Right ventricle myocardium superior (tissue), 1 donor: Measurements from ENCODE around the gene DCBLD2. TPM values are rescaled to one million over a fixed set of nuclear protein-coding genes. Genes with fewer than 3 reads are reported as not detected.

Source experiments
- ATAC-seq: fragments of 200-7000 bp; cut with Tn5 transposase; one replicate; pipeline ENCODE4 v1.9.1; 2020; ENCODE audit warnings: mild to moderate bottlenecking; ENCODE audit not compliant: poor library complexity
- DNase-seq: peaks from one replicate; pipeline ENCODE4 v3.0.0-alpha.2; 2020
- intact Hi-C: fragments of 100-400 bp; cut with DNase I; formaldehyde crosslinking; loops from one replicate; pipeline ENCODE4 v1.11.2; 2022
- total RNA-seq: library from RNA; stranded (reverse); fragmentation: NEBNext Ultra II Directional; extraction: Animal tissue kit (Norgen Biotek cat#: 25700); gene quantifications from one replicate; pipeline ENCODE4 v1.2.1, GENCODE V29; 2021
- donor health status: DM: no; HTN: yes; CAD: no; lungs with severe emphysema.

The DCBLD2 gene
- total RNA-seq, 1 donor from 2014 or later, result 27.2 TPM

DNA sequence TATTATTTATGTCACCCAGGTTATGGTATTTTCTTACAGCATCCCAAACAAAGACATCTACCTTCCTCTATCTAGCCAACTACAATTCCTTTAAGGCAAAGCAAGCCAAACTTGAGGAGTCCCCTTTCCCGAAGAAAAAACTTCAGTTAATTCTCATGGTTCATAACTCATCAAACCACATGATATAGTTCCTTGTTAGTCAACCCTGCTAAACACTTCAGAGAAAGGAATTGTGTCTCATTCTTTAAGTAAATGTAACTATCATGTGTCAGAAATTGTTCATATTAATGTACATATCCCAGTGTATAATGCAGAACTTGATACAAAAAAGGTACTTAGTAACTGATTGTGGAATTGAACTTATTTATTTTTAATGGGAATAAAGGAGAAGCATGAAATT, 93.9 kb downstream of the DCBLD2 start:
- intact Hi-C loops, result no loop called here
- ATAC-seq, result no peak
- DNase-seq, result no peak

DNA sequence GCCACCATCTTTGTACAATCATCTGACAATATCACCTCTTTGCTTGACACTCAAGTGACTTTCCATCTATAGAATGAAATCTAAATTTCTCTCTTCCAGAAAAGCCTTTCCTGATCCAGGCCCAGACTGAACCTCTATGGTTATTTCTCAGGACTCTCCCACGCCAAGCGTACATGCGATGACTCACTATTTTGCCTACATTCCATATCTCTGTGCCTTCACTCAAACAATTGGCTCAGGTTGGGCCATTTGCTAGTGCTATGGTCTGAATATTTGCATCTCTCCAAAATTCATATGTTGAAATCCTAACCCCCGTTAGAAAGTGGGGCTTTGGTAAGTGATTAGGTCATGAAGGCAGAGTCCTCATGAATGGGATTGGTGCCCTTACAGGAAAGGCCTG, 94.5 kb downstream of the DCBLD2 start:
- DNase-seq (no peak), ATAC-seq (no peak)
- intact Hi-C loops, result no loop called here

DNA sequence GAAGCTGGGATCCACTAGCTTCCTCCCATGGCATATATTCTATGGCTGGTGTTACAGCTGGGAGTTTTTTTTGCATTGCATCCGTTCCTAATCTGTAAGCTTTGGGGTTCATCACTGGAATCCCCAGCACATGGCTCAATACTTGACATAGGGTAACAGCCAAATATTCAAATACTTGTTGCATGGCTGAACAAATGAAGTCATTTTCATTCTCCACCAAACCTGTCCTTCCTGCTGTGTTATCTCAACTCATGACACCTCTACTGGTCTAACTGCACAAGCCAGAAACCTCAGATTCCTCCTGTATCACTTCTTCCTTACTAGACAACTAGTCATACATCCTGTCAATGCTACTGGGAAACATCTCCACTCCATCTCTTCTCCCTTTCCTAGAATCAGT, 95.0 kb downstream of the DCBLD2 start:
- ATAC-seq (no peak), DNase-seq (no peak)
- intact Hi-C loops, result no loop called here

DNA sequence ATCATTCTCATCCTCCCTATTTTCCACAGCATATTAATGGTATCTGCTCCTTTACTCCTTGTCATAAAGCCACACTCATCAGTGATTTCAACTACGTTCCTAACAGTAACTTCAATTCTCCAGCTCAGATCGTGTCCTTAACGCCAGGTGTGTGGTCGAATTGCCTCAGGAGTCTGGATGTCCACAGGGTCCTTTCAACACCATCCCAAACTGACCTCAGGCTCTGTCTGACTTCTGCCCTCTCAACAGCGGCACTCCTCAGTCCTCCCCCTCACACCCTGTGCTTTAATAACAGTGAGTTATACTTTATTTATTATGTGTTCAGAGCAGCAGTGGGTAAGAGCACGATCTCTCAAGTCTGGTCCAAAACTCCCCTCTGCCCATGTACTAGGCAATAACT, 95.9 kb downstream of the DCBLD2 start:
- no peak for ATAC-seq
- intact Hi-C loops, result no loop called here

DNA sequence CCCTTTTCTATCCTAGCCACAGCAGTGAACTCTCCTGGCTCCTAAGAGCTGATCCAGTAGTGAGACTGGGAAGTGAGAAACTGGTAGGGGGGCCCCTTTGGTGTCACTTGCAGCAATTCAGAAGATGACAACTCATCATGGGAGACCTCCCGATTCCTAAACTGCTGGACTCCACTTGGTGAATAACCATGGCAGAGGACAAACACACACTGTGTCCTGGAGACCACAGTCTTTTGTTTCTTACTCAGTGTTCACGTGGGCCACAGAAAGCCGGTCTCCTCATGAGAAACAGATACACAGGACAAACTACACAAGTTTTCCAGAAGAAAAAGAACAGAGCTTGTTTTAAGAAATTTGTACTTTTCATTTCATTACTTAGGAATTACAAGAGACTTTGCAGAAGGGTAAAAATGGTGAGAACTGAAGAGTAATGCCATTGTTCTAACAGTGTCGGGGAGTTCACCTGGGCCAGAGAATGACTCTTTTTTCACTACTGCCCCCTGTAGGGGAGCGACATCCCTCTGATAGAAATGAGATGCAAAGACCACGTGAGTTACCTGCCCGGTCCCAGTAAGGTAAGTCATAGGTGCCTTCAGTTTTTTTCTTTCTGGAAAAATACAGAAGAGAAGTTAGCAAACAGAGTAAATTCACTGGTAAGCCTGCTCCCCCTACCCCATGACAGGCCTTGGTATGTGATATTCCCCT, 100.3 kb downstream of the DCBLD2 start:
- ATAC-seq (no peak), DNase-seq (no peak)
- intact Hi-C loops, result no loop called here

More for the DNA sequence above, 95.9 kb downstream of the DCBLD2 start:
- no peak for DNase-seq

DNA sequence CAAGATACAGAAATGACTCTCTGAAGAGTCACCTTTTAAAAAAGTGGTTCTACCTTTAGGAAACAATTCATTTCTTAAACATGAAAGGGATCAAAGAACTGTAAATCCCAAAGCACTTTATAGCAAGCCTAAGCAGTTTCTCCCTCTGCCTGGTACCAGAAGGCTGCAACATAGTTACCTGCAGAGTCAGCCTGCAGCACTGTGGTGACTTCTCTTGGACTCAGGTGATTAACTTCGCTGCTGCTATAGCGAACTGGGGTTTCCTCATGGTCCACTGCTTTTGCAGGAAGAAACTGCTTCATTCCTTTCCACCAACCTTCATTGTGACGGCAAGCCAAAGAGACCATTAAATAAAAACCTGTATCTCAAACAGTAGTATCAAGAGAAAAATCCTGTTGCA, 101.1 kb downstream of the DCBLD2 start:
- ATAC-seq (no peak), DNase-seq (no peak)
- intact Hi-C loops, result no loop called here

DNA sequence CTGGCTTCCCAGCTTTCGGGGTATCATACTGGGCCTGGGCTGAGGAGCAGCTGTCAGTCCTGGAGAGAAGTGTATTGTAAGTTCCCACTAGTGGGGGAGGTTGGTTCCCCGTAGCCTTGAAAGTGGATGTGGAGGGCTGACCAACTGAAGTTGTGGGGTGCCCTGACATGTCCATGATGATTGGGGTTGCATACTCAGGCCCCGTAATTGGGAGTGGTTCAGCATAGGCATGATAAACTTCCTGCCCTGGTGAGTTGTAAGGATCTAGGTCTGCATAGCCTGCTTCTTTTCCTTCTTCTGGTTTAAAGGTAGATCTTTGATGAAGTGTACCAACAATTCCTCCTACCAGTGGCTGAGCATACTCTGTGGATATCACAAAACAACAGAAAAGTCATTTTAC, 102.0 kb downstream of the DCBLD2 start:
- ATAC-seq, result no peak
- intact Hi-C loops, result loop anchor here (5.0 kb wide), 1 partner anchor 197 kb away; no protein-coding TSS in a partner anchor
- DNase-seq, result no peak

DNA sequence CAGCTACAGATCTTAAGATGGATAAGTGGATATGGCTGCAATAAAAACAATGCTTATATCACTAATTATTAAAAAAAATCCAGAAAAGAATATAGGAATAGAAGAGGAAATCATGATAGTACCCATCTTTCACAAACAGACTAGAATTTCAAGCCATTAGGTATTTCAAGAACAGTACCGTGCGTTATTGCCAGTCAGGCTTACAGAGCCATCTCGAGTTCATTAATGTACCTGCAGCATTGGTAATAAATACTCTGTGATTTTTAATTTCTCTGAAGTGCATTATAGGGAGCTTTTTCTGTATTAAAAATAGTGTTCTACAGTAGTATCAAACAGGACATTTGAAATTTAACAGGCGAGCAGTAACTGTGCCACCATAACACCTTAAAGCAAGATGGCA, 102.7 kb downstream of the DCBLD2 start:
- DNase-seq, result no peak
- intact Hi-C loops, result loop anchor here (5.0 kb wide), 1 partner anchor 197 kb away; no protein-coding TSS in a partner anchor
- peak; percentile 57 for ATAC-seq

DNA sequence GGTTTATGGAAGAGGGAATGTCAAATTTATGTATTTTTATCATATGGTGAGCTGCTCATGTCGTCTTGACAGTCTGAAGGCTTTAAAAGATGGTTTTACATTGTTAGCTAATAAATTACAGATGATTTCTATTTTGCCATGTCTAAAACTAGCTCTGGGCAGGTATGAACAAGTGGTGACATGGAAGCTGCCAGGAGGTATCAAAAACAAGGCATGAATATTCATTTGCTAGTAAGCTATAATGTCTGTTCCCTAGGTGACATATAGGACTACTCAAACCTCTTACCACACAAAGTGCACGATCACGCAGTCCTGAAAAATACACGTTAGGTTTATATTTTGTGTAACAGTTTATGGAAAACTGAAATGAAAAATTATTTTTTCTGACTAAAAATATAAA, 103.6 kb downstream of the DCBLD2 start:
- ATAC-seq (no peak), DNase-seq (no peak)
- intact Hi-C loops, result loop anchor here (5.0 kb wide), 1 partner anchor 196 kb away; no protein-coding TSS in a partner anchor

DNA sequence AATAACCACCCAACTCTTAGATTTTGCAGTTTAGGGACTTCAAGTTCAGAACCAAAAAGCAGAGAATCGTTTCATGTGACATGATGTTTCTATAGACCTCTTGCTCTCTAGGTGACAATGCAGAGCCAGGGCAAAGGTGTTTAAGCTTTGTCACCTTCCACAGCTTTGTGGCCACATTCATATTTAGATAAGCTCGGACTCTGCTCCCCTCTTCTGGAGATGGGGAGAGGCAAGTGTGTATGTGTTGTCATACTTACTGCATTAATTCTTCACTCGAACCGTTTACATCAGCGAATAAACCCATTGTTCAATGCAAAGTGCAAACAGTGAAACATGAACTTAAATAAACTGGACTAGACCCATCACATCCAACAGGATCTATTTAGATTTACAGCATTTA, 105.2 kb downstream of the DCBLD2 start:
- ATAC-seq, result no peak
- intact Hi-C loops, result loop anchor here (5.0 kb wide), 1 partner anchor 194 kb away; no protein-coding TSS in a partner anchor

DNA sequence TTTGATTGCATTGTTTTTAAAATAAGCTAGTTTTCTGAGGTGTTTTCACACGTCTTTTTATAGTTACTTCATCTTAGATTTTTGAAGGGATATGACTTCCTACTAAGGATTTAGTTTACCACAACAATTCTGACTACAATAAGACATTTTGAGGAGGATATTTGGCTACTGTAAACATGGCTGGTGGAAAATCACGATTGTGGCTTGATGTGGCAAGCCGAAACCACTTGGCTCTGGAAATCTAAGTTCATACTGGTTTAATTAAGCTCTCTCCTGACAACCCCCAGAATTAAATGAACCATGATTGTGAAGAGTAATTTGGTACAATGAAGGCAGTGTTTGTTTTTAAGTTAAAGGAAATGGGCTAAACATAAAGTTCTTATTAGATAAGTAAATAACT, 107.5 kb downstream of the DCBLD2 start:
- intact Hi-C loops, result loop anchor here (5.0 kb wide), 1 partner anchor 62 kb away; no protein-coding TSS in a partner anchor
- DNase-seq, result no peak
- ATAC-seq, result no peak

More for the DNA sequence above, 105.2 kb downstream of the DCBLD2 start:
- DNase-seq, result no peak

DNA sequence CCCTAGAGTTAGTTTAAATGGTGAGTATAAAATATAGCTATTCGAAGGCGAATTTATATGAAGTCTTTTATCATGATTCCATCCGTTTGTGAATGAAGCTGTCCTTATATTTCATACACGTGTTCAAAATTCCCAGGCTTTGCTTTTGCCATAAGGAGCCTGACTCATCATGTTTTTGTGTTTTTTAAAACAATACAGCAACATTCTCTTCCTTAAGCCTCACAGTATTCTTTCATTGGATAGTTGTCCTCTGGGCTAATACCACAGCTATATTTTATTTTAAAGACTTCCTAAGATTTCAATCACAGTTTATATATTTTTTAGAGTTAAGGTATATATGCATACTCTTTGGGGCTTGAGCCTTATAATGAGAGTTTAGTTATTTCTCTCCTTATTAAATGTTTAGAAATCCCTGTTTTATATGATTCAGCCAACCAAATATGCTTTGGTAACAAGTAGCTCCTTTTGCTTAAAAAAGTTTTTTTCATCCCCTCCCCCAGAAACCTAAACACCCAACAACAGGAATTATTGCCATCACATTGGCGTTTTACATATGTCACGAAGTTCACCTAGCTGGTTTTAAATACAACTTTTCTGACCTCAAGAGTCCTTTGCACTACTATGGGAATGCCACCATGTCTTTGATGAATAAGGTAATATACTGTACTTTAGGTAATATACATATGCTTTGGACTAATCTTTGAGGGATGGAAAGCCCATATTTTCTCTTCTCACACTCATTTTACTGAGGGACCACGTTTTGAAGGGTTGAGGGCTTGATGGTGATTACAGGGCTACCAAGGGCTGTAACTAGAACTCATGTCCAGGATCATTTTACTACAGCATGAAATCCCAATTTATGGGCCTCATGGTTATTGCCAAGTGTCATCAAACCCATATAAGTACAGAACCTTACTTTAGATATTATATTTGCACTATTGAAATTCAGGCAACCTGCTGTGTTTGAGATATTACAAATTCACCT, 109.9 kb downstream of the DCBLD2 start:
- DNase-seq (no peak), ATAC-seq (no peak)
- intact Hi-C loops, result loop anchor here (5.0 kb wide), 1 partner anchor 59 kb away; no protein-coding TSS in a partner anchor

DNA sequence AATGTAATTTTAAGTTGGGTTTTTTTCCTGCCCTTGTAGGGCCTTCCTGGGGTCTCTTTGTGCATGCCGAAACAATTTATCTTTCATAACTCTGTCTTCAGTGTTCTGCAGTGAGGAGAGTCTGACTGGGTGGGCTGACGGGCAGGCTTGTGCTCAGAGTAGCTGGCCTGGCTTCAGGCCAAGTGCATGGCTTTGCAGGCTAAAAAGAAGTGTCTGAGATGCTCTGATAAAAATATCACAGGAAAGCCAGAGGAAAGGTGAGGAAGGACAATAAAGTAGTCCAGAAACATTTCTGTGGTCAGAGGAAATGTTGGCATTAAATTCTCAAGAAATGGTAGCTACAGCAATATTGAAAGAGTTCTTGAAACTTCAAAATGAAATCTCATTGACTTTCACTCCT, 112.8 kb downstream of the DCBLD2 start:
- ATAC-seq, result no peak
- intact Hi-C loops, result no loop called here

DNA sequence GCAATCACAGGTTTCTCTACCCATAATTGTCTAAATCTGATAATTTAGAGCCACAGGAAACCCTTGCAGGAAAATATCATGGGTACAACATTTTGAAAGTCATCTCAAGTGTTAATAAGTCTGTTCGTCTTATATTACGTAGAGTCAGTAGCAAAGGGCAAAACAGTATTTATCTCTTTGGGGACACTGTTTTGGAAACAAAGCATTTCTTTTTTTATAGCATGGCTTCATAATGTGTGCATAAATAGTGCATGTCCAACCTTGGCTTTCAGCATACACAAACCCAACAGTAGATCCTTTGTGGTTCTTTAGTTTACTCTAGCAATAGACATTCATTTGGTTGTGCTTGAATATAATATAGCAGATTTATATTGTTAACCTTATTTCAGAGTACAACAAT, 114.3 kb downstream of the DCBLD2 start:
- DNase-seq (no peak), ATAC-seq (peak; percentile 32)
- intact Hi-C loops, result no loop called here

More for the DNA sequence above, 112.8 kb downstream of the DCBLD2 start:
- peak; percentile 47 for DNase-seq

DNA sequence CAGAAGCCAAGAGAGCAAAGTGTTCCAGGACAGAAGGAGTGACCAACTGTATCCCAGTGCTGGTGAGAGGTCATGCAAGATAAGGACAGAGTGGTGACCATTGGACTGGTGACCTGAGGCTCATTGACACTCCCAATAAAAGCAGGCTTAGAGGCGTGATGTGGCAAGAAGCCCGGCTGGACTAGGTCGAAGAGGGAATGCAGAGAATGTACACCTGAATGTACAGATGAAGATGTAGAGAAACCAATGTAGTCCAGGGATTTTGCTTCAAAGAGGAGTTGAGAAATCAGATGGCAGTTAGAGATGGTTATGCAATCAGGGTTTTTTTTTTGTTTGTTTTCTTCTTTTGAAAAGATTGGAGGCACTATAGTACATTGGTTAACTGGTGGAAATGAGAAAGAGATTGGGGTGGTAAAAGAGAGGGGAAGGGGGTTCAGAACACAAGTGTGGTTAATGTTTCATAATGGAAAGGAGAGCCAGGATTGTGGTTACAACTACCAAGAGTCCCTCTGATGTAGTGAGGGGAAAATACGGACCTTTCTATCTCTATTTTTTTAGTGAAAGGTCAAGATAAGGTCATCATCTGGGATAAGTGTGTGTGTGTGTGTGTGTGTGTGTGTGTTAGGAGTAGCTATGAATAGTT, 115.0 kb downstream of the DCBLD2 start:
- peak; percentile 24 for ATAC-seq
- no peak for DNase-seq
- intact Hi-C loops, result no loop called here

DNA sequence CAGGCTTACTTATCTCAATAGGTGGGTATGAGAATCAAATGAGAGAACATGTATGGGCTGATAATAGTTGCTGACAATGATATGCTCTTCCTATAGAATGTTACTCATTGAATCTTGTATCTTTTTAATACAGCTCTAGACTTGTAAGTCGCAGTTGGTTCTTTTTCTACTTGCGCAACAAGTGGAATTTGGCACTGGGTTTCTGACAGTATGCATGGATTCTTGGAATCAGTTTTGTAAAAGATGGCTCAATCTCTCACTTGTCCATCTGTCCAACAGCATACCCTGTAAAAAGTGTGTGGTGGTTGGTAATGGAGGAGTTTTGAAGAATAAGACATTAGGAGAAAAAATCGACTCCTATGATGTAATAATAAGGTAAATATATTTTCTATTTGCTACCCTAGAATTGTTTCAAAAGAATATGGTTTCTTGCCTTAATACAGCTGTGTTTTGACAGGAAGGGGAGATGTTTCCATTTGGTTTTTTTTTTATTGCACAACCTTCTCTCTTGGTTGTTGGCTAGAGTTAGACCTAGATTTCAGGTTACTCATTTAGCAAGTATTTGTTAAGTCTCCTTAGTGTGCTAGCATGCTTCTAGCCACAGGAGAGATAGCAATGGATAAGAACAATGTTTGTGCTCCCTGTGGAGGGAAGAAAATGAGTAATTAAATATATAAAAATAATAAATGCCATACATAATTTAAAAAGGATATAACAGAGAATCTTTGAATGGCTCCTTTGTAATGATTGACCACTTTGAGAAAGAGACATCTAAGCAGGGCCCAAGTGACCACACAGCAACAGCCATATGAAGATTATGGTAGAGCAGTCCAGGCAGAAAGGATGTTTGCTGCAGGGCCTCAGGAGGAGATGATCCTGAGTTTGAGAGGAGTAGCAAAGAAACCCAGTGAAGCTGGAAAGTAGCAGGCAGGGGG, 116.6 kb downstream of the DCBLD2 start:
- ATAC-seq (peak; percentile 71), DNase-seq (no peak)
- intact Hi-C loops, result no loop called here

DNA sequence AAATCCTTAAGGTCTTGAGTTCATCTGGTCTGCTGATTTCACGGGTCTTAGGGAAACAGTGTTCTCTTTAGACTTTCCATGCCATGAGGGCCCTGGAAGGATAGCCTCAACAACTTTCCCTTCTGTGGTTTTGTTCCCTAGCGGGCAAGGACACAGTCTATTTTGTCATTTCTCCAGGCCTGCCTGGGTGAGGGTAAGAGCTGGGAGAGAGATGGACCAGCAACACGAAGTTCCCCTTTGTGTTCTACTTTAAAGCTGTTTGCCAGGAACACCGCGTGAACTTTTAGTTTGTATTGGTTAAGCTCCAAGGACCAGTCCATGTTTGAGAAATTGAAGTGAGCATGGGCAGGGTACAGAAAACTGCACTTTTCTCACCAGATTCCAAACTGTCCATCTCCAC, 117.5 kb downstream of the DCBLD2 start:
- intact Hi-C loops, result no loop called here
- ATAC-seq, result peak; percentile 40

More for the DNA sequence above, 117.5 kb downstream of the DCBLD2 start:
- no peak for DNase-seq
